ENCODE measurements around the gene LRP5.

DNA sequence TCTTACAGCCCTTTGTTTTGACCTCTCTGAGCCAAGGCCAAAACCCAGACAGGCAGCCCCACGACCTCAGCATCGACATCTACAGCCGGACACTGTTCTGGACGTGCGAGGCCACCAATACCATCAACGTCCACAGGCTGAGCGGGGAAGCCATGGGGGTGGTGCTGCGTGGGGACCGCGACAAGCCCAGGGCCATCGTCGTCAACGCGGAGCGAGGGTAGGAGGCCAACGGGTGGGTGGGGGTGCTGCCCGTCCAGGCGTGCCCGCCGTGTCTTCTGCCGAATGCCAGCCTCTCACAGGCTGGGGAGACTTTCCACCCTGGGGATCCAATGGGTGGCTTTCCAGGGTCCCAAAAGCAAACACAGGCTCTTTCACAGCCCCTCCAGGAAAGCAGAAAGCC, 111.1 kb downstream of the LRP5 start:
- TF ChIP-seq POLR2A (IDR thresholded peaks at IDR 0.05): no peak
- no peak for TF ChIP-seq CTCF (IDR thresholded peaks at IDR 0.05)

Data from testis (tissue), 2 donors.